K562 (cell line): ENCODE data around the gene WASF2. TPM values are rescaled to one million over a fixed set of nuclear protein-coding genes. Genes with fewer than 3 reads are reported as not detected.

Source experiments
- ARNT ChIP-seq, 2 experiments: fragments of 450-650 bp; IDR thresholded peaks; 2 replicates each; pipeline ENCODE4 v1.6.1; 2016; ENCODE audit warnings: mild to moderate bottlenecking in 1 of 2
- CCNT2 ChIP-seq: IDR thresholded peaks from 2 replicates; pipeline ENCODE4 v1.6.1; 2011; ENCODE audit warnings: borderline replicate concordance, low read depth, mild to moderate bottlenecking, moderate library complexity, mixed read lengths, low read length; ENCODE audit not compliant: insufficient read length; ENCODE audit errors: extremely low read depth
- ELF1 ChIP-seq: fragments of 200-800 bp; sonication (Bioruptor generic); IDR thresholded peaks from 2 replicates; pipeline ENCODE4 v1.6.1; 2016; ENCODE audit warnings: missing genetic modification characterization, missing compliant biosample characterization
- EWSR1 ChIP-seq: fragments of 450-650 bp; IDR thresholded peaks from 2 replicates; pipeline ENCODE4 v1.6.1; 2018; ENCODE audit warnings: borderline replicate concordance, mild to moderate bottlenecking, low read depth, moderate library complexity; ENCODE audit not compliant: partially characterized antibody
- HIVEP1 ChIP-seq: fragments of 250-450 bp; sonication (Bioruptor Pico); IDR thresholded peaks from 2 replicates; pipeline ENCODE4 v1.4.0; 2020; ENCODE audit warnings: mild to moderate bottlenecking
- HLTF ChIP-seq: fragments of 450-650 bp; IDR thresholded peaks from 2 replicates; pipeline ENCODE4 v1.6.1; 2016
- JUNB ChIP-seq: fragments of 450-650 bp; formaldehyde crosslinking; conservative IDR thresholded peaks from 2 replicates; pipeline ENCODE4 v1.4.0; 2020; ENCODE audit warnings: mild to moderate bottlenecking
- NCOA1 ChIP-seq: fragments of 450-650 bp; IDR thresholded peaks from 2 replicates; pipeline ENCODE4 v1.6.1; 2016; ENCODE audit warnings: low read depth
- NUFIP1 ChIP-seq: fragments of 450-650 bp; IDR thresholded peaks from 2 replicates; pipeline ENCODE4 v1.6.1; 2018; ENCODE audit not compliant: partially characterized antibody
- POLR2AphosphoS2 ChIP-seq: IDR thresholded peaks from 2 replicates; pipeline ENCODE4 v1.6.1; 2012; ENCODE audit warnings: low read length, improper control_type of control experiment
- RFX1 ChIP-seq: fragments of 450-650 bp; IDR thresholded peaks from 2 replicates; pipeline ENCODE4 v1.6.1; 2016; ENCODE audit warnings: mild to moderate bottlenecking, moderate library complexity
- SIN3A ChIP-seq, 2 experiments: fragments of 150-350 bp in 1 of 2; IDR thresholded peaks; 2 replicates each; pipeline ENCODE4 v1.6.1; 2011 to 2016; ENCODE audit warnings: borderline replicate concordance in 2 of 2, low read depth in 2 of 2, low read length in 2 of 2, mild to moderate bottlenecking in 2 of 2, moderate library complexity in 2 of 2; ENCODE audit not compliant: control insufficient read depth in 1 of 2
- SMARCA4 ChIP-seq: fragments of 450-650 bp; IDR thresholded peaks from 2 replicates; pipeline ENCODE4 v1.6.1; 2016
- TRIM28 ChIP-seq: fragments of 450-650 bp; IDR thresholded peaks from 2 replicates; pipeline ENCODE4 v1.6.1; 2017
- ZKSCAN3 ChIP-seq: fragments of 250-450 bp; sonication (Bioruptor Pico); IDR thresholded peaks from 2 replicates; pipeline ENCODE4 v1.4.0; 2020
- ZNF174 ChIP-seq: fragments of 250-450 bp; sonication (Bioruptor Pico); IDR thresholded peaks from 2 replicates; pipeline ENCODE4 v1.4.0; 2020; ENCODE audit warnings: mild to moderate bottlenecking
- ZNF224 ChIP-seq: sonication (generic); formaldehyde crosslinking; IDR thresholded peaks from 2 replicates; pipeline ENCODE4 v1.8.0; 2022; ENCODE audit warnings: mild to moderate bottlenecking, missing genetic modification reagents
- ZNF551 ChIP-seq: fragments of 250-450 bp; sonication (Bioruptor Pico); IDR thresholded peaks from 2 replicates; pipeline ENCODE4 v1.5.0; 2021; ENCODE audit warnings: mild to moderate bottlenecking, moderate library complexity
- polyA plus RNA-seq, 8 experiments: library from polyadenylated mRNA; depleted of rRNA in 4 of 8; stranded (reverse) in 5 of 8; unstranded in 3 of 8; fragments of >200 nt; fragmentation: Nextera tagmentation in 2 of 8; fragmentation: Illumina TruSeq in 1 of 8; extraction: Ambion mirVana in 2 of 8; extraction: Trizol in 1 of 8; gene quantifications; 2 replicates each; pipeline versions ENCODE4 v1.2.1 to v1.2.3, GENCODE V29; 2011 to 2014; ENCODE audit warnings: inconsistent platforms in 1 of 8, missing spikeins in 1 of 8
- total RNA-seq, 7 experiments: library from RNA; depleted of rRNA in 6 of 7; stranded (reverse); fragments of >200 nt in 6 of 7; fragmentation: Illumina TruSeq in 2 of 7; extraction: Trizol in 2 of 7; gene quantifications; 2 replicates each; pipeline versions ENCODE4 v1.2.1 to v1.2.3, GENCODE V29; 2011 to 2021; ENCODE audit warnings: low replicate concordance in 1 of 7
- TF ChIP-seq, protein P1 (sequence below): fragments of 450-650 bp; IDR thresholded peaks from 2 replicates; pipeline ENCODE4 v1.6.1; 2018; ENCODE audit warnings: mild to moderate bottlenecking, low read depth; ENCODE audit not compliant: partially characterized antibody
- TF ChIP-seq, protein P2 (sequence below): fragments of 450-650 bp; IDR thresholded peaks from 2 replicates; pipeline ENCODE4 v1.6.1; 2016

The WASF2 gene
- total and polyA plus RNA-seq, 9 of the 15 experiments (the other 6 are each of a cell fraction or from before 2014, with no cell fraction given) = 8.2 to 163 (median 31.2) TPM

DNA sequence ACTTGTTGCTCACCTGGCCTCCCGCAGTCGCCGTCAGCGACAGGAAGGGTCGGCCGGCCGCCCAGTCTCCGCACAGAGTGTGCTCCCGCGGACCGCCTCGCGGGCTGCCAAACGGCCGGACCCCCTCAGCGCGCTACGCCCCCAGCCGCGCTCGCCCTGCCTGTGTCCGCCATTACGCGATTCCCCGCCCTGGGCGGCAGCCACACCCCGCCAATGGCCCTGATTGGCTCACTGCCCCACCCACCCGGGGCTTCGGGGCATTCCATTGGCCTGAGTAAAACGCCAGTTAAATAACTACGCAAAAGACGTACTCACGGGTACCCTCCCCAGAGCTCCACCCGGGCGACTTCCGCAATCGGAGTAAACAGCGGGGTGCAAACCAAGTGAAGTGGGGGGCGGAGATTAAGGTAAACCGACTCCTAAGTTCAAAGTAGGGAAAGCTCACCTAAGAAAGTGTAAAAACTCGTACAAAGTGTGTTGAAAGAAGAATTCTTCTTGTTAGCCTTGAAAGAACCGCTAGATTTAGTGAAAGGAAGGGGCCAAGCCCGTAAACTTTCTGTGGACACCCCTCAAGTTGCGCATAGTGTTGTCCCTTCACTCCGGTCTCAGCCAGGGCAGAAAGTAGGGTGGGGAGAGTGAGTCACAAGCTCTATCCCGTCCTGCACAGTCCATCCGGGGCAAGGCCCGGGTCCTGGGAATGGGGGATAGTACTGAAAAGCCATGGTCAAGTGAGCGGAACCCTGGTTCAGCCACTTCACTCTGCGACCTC, at the start of gene WASF2 (continued):
- 0 out of 2 replicates have a peak, but pooled peaks have one; percentile 42 for TF ChIP-seq POLR2AphosphoS2
- no peak; the same call in 1 of the 2 replicates for TF ChIP-seq TRIM28
- TF ChIP-seq, protein P1, sequence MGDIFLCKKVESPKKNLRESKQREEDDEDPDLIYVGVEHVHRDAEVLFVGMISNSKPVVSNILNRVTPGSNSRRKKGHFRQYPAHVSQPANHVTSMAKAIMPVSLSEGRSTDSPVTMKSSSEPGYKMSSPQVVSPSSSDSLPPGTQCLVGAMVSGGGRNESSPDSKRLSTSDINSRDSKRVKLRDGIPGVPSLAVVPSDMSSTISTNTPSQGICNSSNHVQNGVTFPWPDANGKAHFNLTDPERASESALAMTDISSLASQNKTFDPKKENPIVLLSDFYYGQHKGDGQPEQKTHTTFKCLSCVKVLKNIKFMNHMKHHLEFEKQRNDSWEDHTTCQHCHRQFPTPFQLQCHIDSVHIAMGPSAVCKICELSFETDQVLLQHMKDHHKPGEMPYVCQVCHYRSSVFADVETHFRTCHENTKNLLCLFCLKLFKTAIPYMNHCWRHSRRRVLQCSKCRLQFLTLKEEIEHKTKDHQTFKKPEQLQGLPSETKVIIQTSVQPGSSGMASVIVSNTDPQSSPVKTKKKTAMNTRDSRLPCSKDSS = no peak
- TF ChIP-seq CCNT2 = peak; percentile 87
- TF ChIP-seq SIN3A (IDR thresholded peaks at IDR 0.05; ENCODE audit: borderline replicate concordance in 2 of 2, control insufficient read depth in 1 of 2, low read depth in 2 of 2, low read length in 2 of 2) = peak in 1 of 2 experiments; percentile 77; a peak in 1 of 4 replicates
- no peak for TF ChIP-seq ZNF224 (CRISPR knock-in tag)
- TF ChIP-seq EWSR1 = no peak
- no peak for TF ChIP-seq ZKSCAN3 (CRISPR knock-in tag)
- TF ChIP-seq HLTF = no peak
- TF ChIP-seq HIVEP1 (CRISPR knock-in tag) = no peak; the same call in 1 of the 2 replicates
- peak; percentile 64; the same call in 1 of the 2 replicates for TF ChIP-seq JUNB (CRISPR knock-in tag)
- peak; percentile 52; the same call in 1 of the 2 replicates for TF ChIP-seq RFX1
- TF ChIP-seq NCOA1 = peak; percentile 32; the same call in 1 of the 2 replicates
- TF ChIP-seq ELF1 = peak; percentile 94
- TF ChIP-seq ZNF174 (CRISPR knock-in tag) = no peak
- TF ChIP-seq SMARCA4 = no peak; the same call in none of the 2 replicates
- TF ChIP-seq ARNT (IDR thresholded peaks at IDR 0.05) = peak in 1 of 2 experiments; percentile 93; a peak in 2 of 4 replicates
- TF ChIP-seq, protein P2, sequence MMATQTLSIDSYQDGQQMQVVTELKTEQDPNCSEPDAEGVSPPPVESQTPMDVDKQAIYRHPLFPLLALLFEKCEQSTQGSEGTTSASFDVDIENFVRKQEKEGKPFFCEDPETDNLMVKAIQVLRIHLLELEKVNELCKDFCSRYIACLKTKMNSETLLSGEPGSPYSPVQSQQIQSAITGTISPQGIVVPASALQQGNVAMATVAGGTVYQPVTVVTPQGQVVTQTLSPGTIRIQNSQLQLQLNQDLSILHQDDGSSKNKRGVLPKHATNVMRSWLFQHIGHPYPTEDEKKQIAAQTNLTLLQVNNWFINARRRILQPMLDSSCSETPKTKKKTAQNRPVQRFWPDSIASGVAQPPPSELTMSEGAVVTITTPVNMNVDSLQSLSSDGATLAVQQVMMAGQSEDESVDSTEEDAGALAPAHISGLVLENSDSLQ = peak; percentile 98
- TF ChIP-seq NUFIP1 = peak; percentile 98
- TF ChIP-seq ZNF551 (CRISPR knock-in tag) = no peak
